Karpas-422 (cell line): ENCODE measurements around the gene SIMC1. TPM values are rescaled to one million over a fixed set of nuclear protein-coding genes. Genes with fewer than 3 reads are reported as not detected.
A peak's percentile ranks its signal among the peaks of the same experiment; 100 is the strongest.
"Not testable (repeated sequence)": the region's sequence is repeated elsewhere in the genome, so short reads cannot be mapped to it uniquely, and the experiment has no call there.

ENCODE experiments used
- DNase-seq: peaks from one replicate; pipeline ENCODE4 v3.0.0-alpha.2; 2015
- H2AFZ ChIP-seq: fragments of 200-600 bp; sonication (generic); 2 replicates; pipeline ENCODE4 v1.6.1; 2014; ENCODE audit warnings: antibody characterized with exemption, low read length, mixed read lengths
- H3K27ac ChIP-seq: fragments of 200-600 bp; sonication (generic); 2 replicates; pipeline ENCODE4 v1.5.1; 2014; ENCODE audit warnings: mild to moderate bottlenecking, low read length, moderate library complexity
- H3K27me3 ChIP-seq: fragments of 200-600 bp; sonication (generic); 2 replicates; pipeline ENCODE4 v1.6.1; 2014; ENCODE audit warnings: low read length, mixed read lengths
- H3K36me3 ChIP-seq: fragments of 200-600 bp; sonication (generic); 2 replicates; pipeline ENCODE4 v1.6.1; 2014; ENCODE audit warnings: low read length, mixed read lengths; ENCODE audit not compliant: insufficient read depth
- H3K4me1 ChIP-seq: fragments of 200-600 bp; sonication (generic); 2 replicates; pipeline ENCODE4 v1.6.1; 2014; ENCODE audit warnings: mild to moderate bottlenecking, low read length, mixed read lengths
- H3K4me2 ChIP-seq: fragments of 200-600 bp; sonication (generic); 2 replicates; pipeline ENCODE4 v1.6.1; 2014; ENCODE audit warnings: low read length, low read depth, mild to moderate bottlenecking; ENCODE audit not compliant: poor library complexity, severe bottlenecking
- H3K4me3 ChIP-seq: fragments of 200-600 bp; sonication (generic); 2 replicates; pipeline ENCODE4 v1.5.1; 2014; ENCODE audit warnings: mild to moderate bottlenecking, antibody characterized with exemption, low read length, mixed read lengths
- H3K79me2 ChIP-seq: fragments of 200-600 bp; sonication (generic); 2 replicates; pipeline ENCODE4 v1.6.1; 2014; ENCODE audit warnings: mild to moderate bottlenecking, low read length, mixed read lengths
- H3K9ac ChIP-seq: fragments of 200-600 bp; sonication (generic); 2 replicates; pipeline ENCODE4 v1.6.0; 2014; ENCODE audit warnings: low read length
- H3K9me2 ChIP-seq: fragments of 200-600 bp; sonication (generic), shearing (Covaris generic); replicated peaks from 2 replicates; pipeline ENCODE4 v1.6.0; 2014; ENCODE audit warnings: mild to moderate bottlenecking, low read length, moderate library complexity; ENCODE audit not compliant: insufficient read depth
- H3K9me3 ChIP-seq: fragments of 300-700, 200-600 bp; sonication (generic); 2 replicates; pipeline ENCODE4 v1.6.1; 2014; ENCODE audit warnings: low read length, mixed read lengths
- H4K20me1 ChIP-seq: fragments of 200-600 bp; sonication (generic); 2 replicates; pipeline ENCODE4 v1.6.1; 2014; ENCODE audit warnings: mild to moderate bottlenecking, antibody characterized with exemption, low read length, low read depth; ENCODE audit not compliant: insufficient read depth
- total RNA-seq: library from RNA; depleted of rRNA; stranded (reverse); fragments of >200 nt; shearing (Covaris generic); gene quantifications from 2 replicates; pipeline ENCODE4 v1.2.3, GENCODE V29; 2014; ENCODE audit warnings: low replicate concordance; rRNA removed

Gene SIMC1
- 25.3 and 32.5 TPM in 2 replicates for total RNA-seq

- not testable (repeated sequence) for H2AFZ ChIP-seq, H3K4me3 ChIP-seq, H3K9me2 ChIP-seq, H3K9me3 ChIP-seq, H3K27me3 ChIP-seq, H3K4me1 ChIP-seq, H4K20me1 ChIP-seq, H3K36me3 ChIP-seq, H3K27ac ChIP-seq
- H3K9ac ChIP-seq, result peak within 1 kb of the TSS; percentile 51
- peak within 1 kb of the TSS; percentile 51 for H3K4me2 ChIP-seq
- peak; percentile 70 for DNase-seq
- H3K79me2 ChIP-seq, result peaks cover 12% of the 10 kb centered on the region; the same call in 1 of the 2 replicates
Measured at GRCh38 chr5:176237971-176238644, at the start of gene SIMC1. Gene SIMC1, plus strand, starts transcription at chr5:176238424. Its CDS starts 85 bp downstream, at chr5:176238509.

GRCh38 chr5:176188506-176189193 lies 49.6 kb upstream of the SIMC1 start:
- Histone ChIP-seq H3K27me3 (no peaks in the 10 kb centered on the region), H3K27ac (no peak overlapping the region), H3K9ac (no peak overlapping the region), H3K79me2 (no peaks in the 10 kb centered on the region), H3K9me2 (no peaks in the 10 kb centered on the region), H3K4me1 (no peaks in the 10 kb centered on the region), H3K9me3 (no peaks in the 10 kb centered on the region), H4K20me1 (no peaks in the 10 kb centered on the region), H3K4me3 (no peak overlapping the region), H3K4me2 (no peak overlapping the region), H3K36me3 (no peaks in the 10 kb centered on the region), H2AFZ (no peak overlapping the region)
- DNase-seq, result no peak

- Histone ChIP-seq H3K9me2 (no peaks in the 10 kb centered on the region), H3K9ac (no peak overlapping the region), H3K36me3 (no peaks in the 10 kb centered on the region), H3K27ac (no peak overlapping the region), H3K4me3 (no peak overlapping the region), H2AFZ (no peak overlapping the region), H3K4me1 (no peaks in the 10 kb centered on the region), H3K27me3 (no peaks in the 10 kb centered on the region), H3K4me2 (no peak overlapping the region), H3K9me3 (no peaks in the 10 kb centered on the region), H4K20me1 (no peaks in the 10 kb centered on the region), H3K79me2 (no peaks in the 10 kb centered on the region)
- DNase-seq, result no peak
Measured at GRCh38 chr5:176189857-176190256, 48.4 kb upstream of the SIMC1 start.

- H3K79me2 ChIP-seq, result no peaks in the 10 kb centered on the region
- H3K27me3 ChIP-seq, result no peaks in the 10 kb centered on the region
- no peak for DNase-seq
- no peak overlapping the region for H3K27ac ChIP-seq
- H3K4me3 ChIP-seq, result no peak overlapping the region
- H3K4me2 ChIP-seq, result no peak overlapping the region
- no peak overlapping the region for H2AFZ ChIP-seq
- no peaks in the 10 kb centered on the region for H4K20me1 ChIP-seq
- H3K36me3 ChIP-seq, result no peaks in the 10 kb centered on the region
- no peaks in the 10 kb centered on the region for H3K4me1 ChIP-seq
- H3K9me2 ChIP-seq, result no peaks in the 10 kb centered on the region
- H3K9me3 ChIP-seq, result no peaks in the 10 kb centered on the region
- no peak overlapping the region for H3K9ac ChIP-seq
Measured at GRCh38 chr5:176190886-176191755, 47.1 kb upstream of the SIMC1 start.

- H3K27ac ChIP-seq, result no peak overlapping the region
- no peak overlapping the region for H3K9ac ChIP-seq
- H2AFZ ChIP-seq, result no peak overlapping the region
- H3K9me2 ChIP-seq, result no peaks in the 10 kb centered on the region
- H3K4me2 ChIP-seq, result no peak overlapping the region
- no peaks in the 10 kb centered on the region for H3K9me3 ChIP-seq
- H3K36me3 ChIP-seq, result no peaks in the 10 kb centered on the region
- no peaks in the 10 kb centered on the region for H3K27me3 ChIP-seq
- no peak for DNase-seq
- H3K4me3 ChIP-seq, result no peak overlapping the region
- H3K4me1 ChIP-seq, result no peaks in the 10 kb centered on the region
- H4K20me1 ChIP-seq, result no peaks in the 10 kb centered on the region
- no peaks in the 10 kb centered on the region for H3K79me2 ChIP-seq
Measured at GRCh38 chr5:176192094-176192721, 46.0 kb upstream of the SIMC1 start.

- H3K9me3 ChIP-seq, H3K4me3 ChIP-seq, H2AFZ ChIP-seq, H3K27ac ChIP-seq, H3K79me2 ChIP-seq, H3K4me1 ChIP-seq, H3K4me2 ChIP-seq, H3K36me3 ChIP-seq, H4K20me1 ChIP-seq, H3K9me2 ChIP-seq, H3K9ac ChIP-seq, H3K27me3 ChIP-seq, DNase-seq: not testable (repeated sequence)
Measured at GRCh38 chr5:176192722-176193117, 45.5 kb upstream of the SIMC1 start.

GRCh38 chr5:176193636-176194035 lies 44.6 kb upstream of the SIMC1 start:
- not testable (repeated sequence) for H3K4me3 ChIP-seq, H4K20me1 ChIP-seq, DNase-seq, H3K79me2 ChIP-seq, H3K9ac ChIP-seq, H3K36me3 ChIP-seq, H3K27ac ChIP-seq, H3K27me3 ChIP-seq, H3K9me2 ChIP-seq, H3K9me3 ChIP-seq, H3K4me1 ChIP-seq, H2AFZ ChIP-seq, H3K4me2 ChIP-seq
